ENCODE measurements around the gene TNN. TPM values are rescaled to one million over a fixed set of nuclear protein-coding genes. Genes with fewer than 3 reads are reported as not detected.
"Not testable (repeated sequence)": the region's sequence is repeated elsewhere in the genome, so short reads cannot be mapped to it uniquely, and the experiment has no call there.

TNN gene
- total RNA-seq, 1 experiment from 2014 or later = not detected

DNA sequence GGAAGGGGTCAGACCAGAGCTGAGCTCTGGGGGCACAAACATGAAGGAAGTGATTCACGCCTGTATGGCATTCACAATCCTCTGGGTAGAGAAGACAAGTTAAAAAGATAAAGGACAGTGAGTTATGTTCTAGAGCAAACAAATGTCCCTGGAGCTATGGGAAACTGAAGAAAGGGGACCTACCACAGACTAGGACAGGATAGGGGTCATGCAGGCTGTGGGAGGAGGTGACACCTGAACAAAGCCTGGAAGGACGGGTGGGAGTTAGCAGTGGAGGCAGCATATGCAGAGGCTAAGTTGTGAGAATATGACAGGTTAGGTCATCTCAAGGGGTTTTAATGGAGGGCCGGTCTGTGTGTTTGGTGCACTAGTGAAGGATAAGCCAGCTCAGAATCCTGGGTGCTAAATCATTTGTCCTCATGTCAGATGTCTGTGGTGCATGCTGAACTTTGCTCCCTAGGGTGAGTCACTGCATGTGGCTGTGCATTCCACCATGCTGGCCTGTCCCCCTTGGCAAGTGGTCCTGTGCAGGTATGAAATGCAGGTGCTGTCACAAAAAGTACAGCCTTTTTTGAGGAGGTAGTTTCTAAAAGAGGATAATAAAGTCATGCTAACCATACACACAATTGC is 28.5 kb downstream of the TNN start:
- ChIA-PET POLR2A (no interaction called here), CTCF (interaction anchor here (1.0 to 1.5 kb wide), 2 partner anchors 29 to 67 kb away, joined by 5 to 7 read pairs; no protein-coding TSS in a partner anchor)
- Mint-ChIP-seq H3K9me3 (ENCODE audit: unreplicated experiment) (no peaks in the 10 kb centered on the region), H3K36me3 (ENCODE audit: insufficient read depth, unreplicated experiment) (no peaks in the 10 kb centered on the region), H3K27me3 (ENCODE audit: insufficient read depth, unreplicated experiment) (no peaks in the 10 kb centered on the region), H3K4me1 (ENCODE audit: low read depth, unreplicated experiment) (peaks cover 15% of the 10 kb centered on the region), H3K27ac (ENCODE audit: unreplicated experiment) (peak overlapping the region; percentile 64), H3K4me3 (ENCODE audit: unreplicated experiment) (peak overlapping the region; percentile 4)
- no peaks in the 10 kb centered on the region for H3K36me3 ChIP-seq (ENCODE audit: control insufficient read depth, insufficient read depth, low read length)
- no peak overlapping the region for H3K4me3 ChIP-seq (ENCODE audit: low read depth, low read length)
- peak; percentile 64 to 78 for DNase-seq
- TF ChIP-seq, protein P1, sequence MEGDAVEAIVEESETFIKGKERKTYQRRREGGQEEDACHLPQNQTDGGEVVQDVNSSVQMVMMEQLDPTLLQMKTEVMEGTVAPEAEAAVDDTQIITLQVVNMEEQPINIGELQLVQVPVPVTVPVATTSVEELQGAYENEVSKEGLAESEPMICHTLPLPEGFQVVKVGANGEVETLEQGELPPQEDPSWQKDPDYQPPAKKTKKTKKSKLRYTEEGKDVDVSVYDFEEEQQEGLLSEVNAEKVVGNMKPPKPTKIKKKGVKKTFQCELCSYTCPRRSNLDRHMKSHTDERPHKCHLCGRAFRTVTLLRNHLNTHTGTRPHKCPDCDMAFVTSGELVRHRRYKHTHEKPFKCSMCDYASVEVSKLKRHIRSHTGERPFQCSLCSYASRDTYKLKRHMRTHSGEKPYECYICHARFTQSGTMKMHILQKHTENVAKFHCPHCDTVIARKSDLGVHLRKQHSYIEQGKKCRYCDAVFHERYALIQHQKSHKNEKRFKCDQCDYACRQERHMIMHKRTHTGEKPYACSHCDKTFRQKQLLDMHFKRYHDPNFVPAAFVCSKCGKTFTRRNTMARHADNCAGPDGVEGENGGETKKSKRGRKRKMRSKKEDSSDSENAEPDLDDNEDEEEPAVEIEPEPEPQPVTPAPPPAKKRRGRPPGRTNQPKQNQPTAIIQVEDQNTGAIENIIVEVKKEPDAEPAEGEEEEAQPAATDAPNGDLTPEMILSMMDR (IDR thresholded peaks at IDR 0.05; ENCODE audit: insufficient read depth in 1 of 2, low read depth in 1 of 2, low read length in 1 of 2, severe bottlenecking in 1 of 2, unreplicated experiment in 1 of 2) = no peak
- peaks cover 21% of the 10 kb centered on the region for H3K4me1 ChIP-seq
- H3K9me3 ChIP-seq = no peaks in the 10 kb centered on the region
- no TSS peak for BruUV-seq (replicated peaks)
- no peaks in the 10 kb centered on the region for H3K27me3 ChIP-seq (replicated peaks; ENCODE audit: control insufficient read depth, insufficient read depth, low read length)
- intact Hi-C loops (cut with micrococcal nuclease; ENCODE audit: unreplicated experiment) = no loop called here

DNA sequence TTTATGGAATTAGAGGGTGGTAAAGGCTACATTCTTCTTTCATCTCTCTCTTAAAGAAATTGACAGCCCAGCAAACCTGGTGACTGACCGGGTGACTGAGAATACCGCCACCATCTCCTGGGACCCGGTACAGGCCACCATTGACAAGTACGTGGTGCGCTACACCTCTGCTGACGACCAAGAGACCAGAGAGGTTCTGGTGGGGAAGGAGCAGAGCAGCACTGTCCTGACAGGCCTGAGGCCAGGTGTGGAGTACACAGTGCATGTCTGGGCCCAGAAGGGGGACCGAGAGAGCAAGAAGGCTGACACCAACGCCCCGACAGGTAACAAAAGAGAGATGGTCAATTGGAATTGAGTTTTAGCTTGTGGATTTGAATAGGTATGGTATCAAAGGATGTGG is 29.7 kb downstream of the TNN start:
- no peaks in the 10 kb centered on the region for H3K27me3 ChIP-seq (replicated peaks; ENCODE audit: control insufficient read depth, insufficient read depth, low read length)
- DNase-seq = no peak
- no TSS peak for BruUV-seq (replicated peaks)
- H3K4me3 ChIP-seq (ENCODE audit: low read depth, low read length) = no peak overlapping the region
- POLR2A ChIA-PET = no interaction called here
- Mint-ChIP-seq H3K9me3 (ENCODE audit: unreplicated experiment) (no peaks in the 10 kb centered on the region), H3K36me3 (ENCODE audit: insufficient read depth, unreplicated experiment) (no peaks in the 10 kb centered on the region), H3K4me3 (ENCODE audit: unreplicated experiment) (no peak overlapping the region), H3K27me3 (ENCODE audit: insufficient read depth, unreplicated experiment) (no peaks in the 10 kb centered on the region), H3K4me1 (ENCODE audit: low read depth, unreplicated experiment) (peaks cover 15% of the 10 kb centered on the region), H3K27ac (ENCODE audit: unreplicated experiment) (no peak overlapping the region)
- no peaks in the 10 kb centered on the region for H3K36me3 ChIP-seq (ENCODE audit: control insufficient read depth, insufficient read depth, low read length)
- H3K4me1 ChIP-seq = peaks cover 21% of the 10 kb centered on the region
- CTCF ChIA-PET = interaction anchor here (1.0 kb wide), 1 partner anchor 28 kb away, joined by 4 read pairs; no protein-coding TSS in a partner anchor
- H3K9me3 ChIP-seq = no peaks in the 10 kb centered on the region
- intact Hi-C loops (cut with micrococcal nuclease; ENCODE audit: unreplicated experiment) = no loop called here
- TF ChIP-seq, protein P1 (IDR thresholded peaks at IDR 0.05; ENCODE audit: insufficient read depth in 1 of 2, low read depth in 1 of 2, low read length in 1 of 2, severe bottlenecking in 1 of 2, unreplicated experiment in 1 of 2) = no peak

DNA sequence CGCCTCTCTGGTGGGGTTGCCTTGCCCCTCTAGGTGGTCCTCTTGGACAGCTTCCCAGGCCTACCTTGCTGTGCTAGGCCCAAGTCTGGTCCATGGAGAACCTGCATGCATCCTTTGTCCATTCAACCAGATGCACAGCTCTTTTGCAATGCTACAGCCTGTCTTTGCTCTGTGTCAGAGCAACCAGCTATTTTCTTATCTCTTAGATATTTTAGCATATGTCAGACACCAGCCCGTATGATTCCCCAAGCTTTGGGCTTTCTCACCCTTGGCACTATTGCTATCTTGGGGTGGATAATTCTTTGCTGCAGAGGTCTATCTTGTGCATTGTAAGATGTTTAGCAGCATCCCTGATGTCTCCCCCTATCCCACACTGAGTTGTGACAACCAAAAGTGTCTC is 32.3 kb downstream of the TNN start:
- Histone ChIP-seq H3K27me3 (replicated peaks; ENCODE audit: control insufficient read depth, insufficient read depth, low read length) (no peaks in the 10 kb centered on the region), H3K36me3 (ENCODE audit: control insufficient read depth, insufficient read depth, low read length) (no peaks in the 10 kb centered on the region), H3K4me3 (ENCODE audit: low read depth, low read length) (no peak overlapping the region), H3K4me1 (peaks cover 20% of the 10 kb centered on the region), H3K9me3 (no peaks in the 10 kb centered on the region)
- no peaks in the 10 kb centered on the region for H3K27me3 Mint-ChIP-seq (ENCODE audit: insufficient read depth, unreplicated experiment)
- H3K4me3 Mint-ChIP-seq (ENCODE audit: unreplicated experiment) = no peak overlapping the region
- CTCF ChIA-PET = no interaction called here
- peaks cover 14% of the 10 kb centered on the region for H3K4me1 Mint-ChIP-seq (ENCODE audit: low read depth, unreplicated experiment)
- no peak for DNase-seq
- TF ChIP-seq, protein P1 (IDR thresholded peaks at IDR 0.05; ENCODE audit: insufficient read depth in 1 of 2, low read depth in 1 of 2, low read length in 1 of 2, severe bottlenecking in 1 of 2, unreplicated experiment in 1 of 2) = no peak
- POLR2A ChIA-PET = no interaction called here
- H3K27ac Mint-ChIP-seq (ENCODE audit: unreplicated experiment) = no peak overlapping the region
- BruUV-seq (replicated peaks) = no TSS peak
- intact Hi-C loops (cut with micrococcal nuclease; ENCODE audit: unreplicated experiment) = no loop called here
- no peaks in the 10 kb centered on the region for H3K36me3 Mint-ChIP-seq (ENCODE audit: insufficient read depth, unreplicated experiment)
- peaks cover 12% of the 10 kb centered on the region for H3K9me3 Mint-ChIP-seq (ENCODE audit: unreplicated experiment)

DNA sequence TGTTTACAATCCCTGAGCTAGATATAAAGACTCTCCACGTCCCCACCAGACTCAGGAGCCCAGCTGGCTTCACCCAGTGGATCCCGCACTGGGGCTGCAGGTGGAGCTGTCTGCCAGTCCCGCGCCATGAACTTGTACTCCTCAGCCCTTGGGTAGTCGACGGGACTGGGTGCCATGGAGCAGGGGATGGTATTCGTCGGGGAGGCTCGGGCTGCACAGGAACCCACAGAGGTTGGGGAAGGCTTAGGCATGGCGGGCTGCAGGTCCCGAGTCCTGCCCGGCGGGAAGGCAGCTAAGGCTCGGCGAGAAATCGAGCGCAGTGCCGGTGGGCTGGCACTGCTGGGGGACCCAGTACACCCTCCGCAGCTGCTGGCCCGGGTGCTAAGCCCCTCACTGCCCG is 34.5 kb downstream of the TNN start:
- POLR2A ChIA-PET; H3K9me3 ChIP-seq; BruUV-seq (replicated peaks); H3K27me3 ChIP-seq (replicated peaks; ENCODE audit: control insufficient read depth, insufficient read depth, low read length); H3K36me3 Mint-ChIP-seq (ENCODE audit: insufficient read depth, unreplicated experiment); H3K4me1 ChIP-seq; H3K27me3 Mint-ChIP-seq (ENCODE audit: insufficient read depth, unreplicated experiment); intact Hi-C loops (cut with micrococcal nuclease; ENCODE audit: unreplicated experiment); H3K36me3 ChIP-seq (ENCODE audit: control insufficient read depth, insufficient read depth, low read length); H3K27ac Mint-ChIP-seq (ENCODE audit: unreplicated experiment); H3K4me3 ChIP-seq (ENCODE audit: low read depth, low read length); H3K4me3 Mint-ChIP-seq (ENCODE audit: unreplicated experiment); H3K4me1 Mint-ChIP-seq (ENCODE audit: low read depth, unreplicated experiment); DNase-seq: not testable (repeated sequence)
- peaks cover 12% of the 10 kb centered on the region for H3K9me3 Mint-ChIP-seq (ENCODE audit: unreplicated experiment)
- CTCF ChIA-PET = interaction anchor here (0.6 kb wide), 1 partner anchor 228 kb away, joined by 6 read pairs; no protein-coding TSS in a partner anchor

DNA sequence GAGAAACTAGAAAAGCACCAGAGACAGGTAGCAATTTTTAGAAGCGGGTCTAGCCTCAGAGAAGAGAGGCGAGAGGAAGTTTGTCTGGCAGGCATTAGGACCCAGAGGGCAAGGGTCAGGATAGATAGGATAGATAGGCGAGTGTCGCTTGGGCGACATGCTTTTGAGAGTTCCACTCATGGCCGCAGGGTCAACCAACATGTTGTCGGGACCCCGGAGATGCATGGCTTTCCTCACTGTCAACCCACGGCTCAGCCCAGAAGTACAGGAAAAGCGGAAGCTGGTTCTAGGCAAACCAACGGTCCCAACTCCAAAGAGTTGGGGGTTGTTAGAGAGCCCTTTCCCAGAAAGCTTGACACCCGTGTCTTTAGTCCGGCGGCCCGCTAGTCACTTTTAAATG is 38.9 kb downstream of the TNN start:
- H3K27me3 ChIP-seq (replicated peaks; ENCODE audit: control insufficient read depth, insufficient read depth, low read length); H3K36me3 Mint-ChIP-seq (ENCODE audit: insufficient read depth, unreplicated experiment); H3K36me3 ChIP-seq (ENCODE audit: control insufficient read depth, insufficient read depth, low read length); CTCF ChIA-PET; H3K4me1 ChIP-seq; H3K4me3 ChIP-seq (ENCODE audit: low read depth, low read length); H3K4me3 Mint-ChIP-seq (ENCODE audit: unreplicated experiment); BruUV-seq (replicated peaks); H3K9me3 ChIP-seq; H3K27ac Mint-ChIP-seq (ENCODE audit: unreplicated experiment); H3K27me3 Mint-ChIP-seq (ENCODE audit: insufficient read depth, unreplicated experiment); H3K4me1 Mint-ChIP-seq (ENCODE audit: low read depth, unreplicated experiment); POLR2A ChIA-PET; intact Hi-C loops (cut with micrococcal nuclease; ENCODE audit: unreplicated experiment); DNase-seq: not testable (repeated sequence)
- peaks cover 12% of the 10 kb centered on the region for H3K9me3 Mint-ChIP-seq (ENCODE audit: unreplicated experiment)
